Measurements from ENCODE around the gene EVC2. TPM values are rescaled to one million over a fixed set of nuclear protein-coding genes. Genes with fewer than 3 reads are reported as not detected.

Gene EVC2
- total and polyA plus RNA-seq, 4 experiments from 2014 or later: 0.31 to 3.3 (median 2.0) TPM

GRCh38 chr4:5691491-5692132, 16.7 kb downstream of the EVC2 start:
- no peak for DNase-seq
- Histone ChIP-seq H3K27ac (ENCODE audit: low read depth, low read length) (no peak overlapping the region), H3K4me1 (ENCODE audit: insufficient read depth, low read length) (no peaks in the 10 kb centered on the region), H3K4me3 (ENCODE audit: low read length in 2 of 2) (no peak overlapping the region), H3K36me3 (ENCODE audit: insufficient read depth, low read length) (no peaks in the 10 kb centered on the region), H3K9me3 (ENCODE audit: control insufficient read depth in 1 of 2, low read length in 2 of 2) (no peaks in the 10 kb centered on the region), H3K27me3 (ENCODE audit: insufficient read depth, low read length) (no peaks in the 10 kb centered on the region)
- ChIA-PET CTCF (ENCODE audit: partially characterized antibody) (no interaction called here), POLR2A (ENCODE audit: partially characterized antibody) (no interaction called here)
- Mint-ChIP-seq H3K4me1 (no peaks in the 10 kb centered on the region), H3K36me3 (no peaks in the 10 kb centered on the region), H3K9me3 (peaks cover 0 to 1% (median 0%) of the 10 kb centered on the region in 8 donors), H3K4me3 (no peak overlapping the region), H3K27ac (no peak overlapping the region), H3K27me3 (no peaks in the 10 kb centered on the region)
- intact Hi-C loops (cut with micrococcal nuclease): no loop called here

GRCh38 chr4:5689065-5689464, 19.3 kb downstream of the EVC2 start:
- Mint-ChIP-seq H3K9me3 (peaks cover 0 to 7% (median 0%) of the 10 kb centered on the region in 8 donors), H3K27ac (no peak overlapping the region), H3K4me1 (no peaks in the 10 kb centered on the region), H3K36me3 (peaks cover 0 to 2% of the 10 kb centered on the region in 2 donors), H3K27me3 (no peaks in the 10 kb centered on the region), H3K4me3 (no peak overlapping the region)
- DNase-seq: no peak
- Histone ChIP-seq H3K4me3 (ENCODE audit: low read length in 2 of 2) (no peak overlapping the region), H3K36me3 (ENCODE audit: insufficient read depth, low read length) (no peaks in the 10 kb centered on the region), H3K27me3 (ENCODE audit: insufficient read depth, low read length) (no peaks in the 10 kb centered on the region), H3K27ac (ENCODE audit: low read depth, low read length) (no peak overlapping the region), H3K9me3 (ENCODE audit: control insufficient read depth in 1 of 2, low read length in 2 of 2) (no peaks in the 10 kb centered on the region), H3K4me1 (ENCODE audit: insufficient read depth, low read length) (no peaks in the 10 kb centered on the region)
- intact Hi-C loops (cut with micrococcal nuclease): no loop called here
- CTCF ChIA-PET (ENCODE audit: partially characterized antibody): no interaction called here
- POLR2A ChIA-PET (ENCODE audit: partially characterized antibody): no interaction called here

GRCh38 chr4:5686338-5686737, 22.0 kb downstream of the EVC2 start:
- POLR2A ChIA-PET (ENCODE audit: partially characterized antibody): no interaction called here
- CTCF ChIA-PET (ENCODE audit: partially characterized antibody): no interaction called here
- peaks cover 0 to 2% of the 10 kb centered on the region in 2 donors for H3K36me3 Mint-ChIP-seq

GRCh38 chr4:5685296-5685695, 23.1 kb downstream of the EVC2 start:
- no peaks in the 10 kb centered on the region for H3K4me1 ChIP-seq (ENCODE audit: insufficient read depth, low read length)
- no peaks in the 10 kb centered on the region for H3K27me3 ChIP-seq (ENCODE audit: insufficient read depth, low read length)
- peaks cover 0 to 7% (median 0%) of the 10 kb centered on the region in 8 donors for H3K9me3 Mint-ChIP-seq
- H3K27ac ChIP-seq (ENCODE audit: low read depth, low read length): no peak overlapping the region
- H3K36me3 Mint-ChIP-seq: peaks cover 0 to 2% of the 10 kb centered on the region in 2 donors
- POLR2A ChIA-PET (ENCODE audit: partially characterized antibody): no interaction called here
- H3K4me3 Mint-ChIP-seq: no peak overlapping the region
- no peaks in the 10 kb centered on the region for H3K9me3 ChIP-seq (ENCODE audit: control insufficient read depth in 1 of 2, low read length in 2 of 2)
- no peaks in the 10 kb centered on the region for H3K36me3 ChIP-seq (ENCODE audit: insufficient read depth, low read length)
- H3K4me3 ChIP-seq (ENCODE audit: low read length in 2 of 2): no peak overlapping the region
- no peaks in the 10 kb centered on the region for H3K27me3 Mint-ChIP-seq
- no peak overlapping the region for H3K27ac Mint-ChIP-seq
- intact Hi-C loops (cut with micrococcal nuclease): no loop called here
- DNase-seq: no peak
- CTCF ChIA-PET (ENCODE audit: partially characterized antibody): no interaction called here
- H3K4me1 Mint-ChIP-seq: no peaks in the 10 kb centered on the region

More at GRCh38 chr4:5686338-5686737, 22.0 kb downstream of the EVC2 start:
- intact Hi-C loops (cut with micrococcal nuclease): no loop called here
- Histone ChIP-seq H3K27ac (ENCODE audit: low read depth, low read length) (no peak overlapping the region), H3K9me3 (ENCODE audit: control insufficient read depth in 1 of 2, low read length in 2 of 2) (no peaks in the 10 kb centered on the region), H3K4me3 (ENCODE audit: low read length in 2 of 2) (no peak overlapping the region), H3K4me1 (ENCODE audit: insufficient read depth, low read length) (no peaks in the 10 kb centered on the region), H3K36me3 (ENCODE audit: insufficient read depth, low read length) (no peaks in the 10 kb centered on the region), H3K27me3 (ENCODE audit: insufficient read depth, low read length) (no peaks in the 10 kb centered on the region)
- DNase-seq: no peak
- no peaks in the 10 kb centered on the region for H3K27me3 Mint-ChIP-seq
- H3K9me3 Mint-ChIP-seq: peaks cover 0 to 7% (median 0%) of the 10 kb centered on the region in 8 donors
- no peak overlapping the region for H3K4me3 Mint-ChIP-seq
- H3K27ac Mint-ChIP-seq: no peak overlapping the region
- H3K4me1 Mint-ChIP-seq: no peaks in the 10 kb centered on the region

- no peak overlapping the region for H3K27ac ChIP-seq (ENCODE audit: low read depth, low read length)
Measured at GRCh38 chr4:5683566-5683965, 24.8 kb downstream of the EVC2 start.

GRCh38 chr4:5678977-5679376, 29.4 kb downstream of the EVC2 start:
- Histone ChIP-seq H3K4me3 (ENCODE audit: low read length in 2 of 2) (no peak overlapping the region), H3K27ac (ENCODE audit: low read depth, low read length) (no peak overlapping the region), H3K4me1 (ENCODE audit: insufficient read depth, low read length) (no peaks in the 10 kb centered on the region), H3K27me3 (ENCODE audit: insufficient read depth, low read length) (no peaks in the 10 kb centered on the region), H3K36me3 (ENCODE audit: insufficient read depth, low read length) (no peaks in the 10 kb centered on the region), H3K9me3 (ENCODE audit: control insufficient read depth in 1 of 2, low read length in 2 of 2) (no peaks in the 10 kb centered on the region)
- Mint-ChIP-seq H3K4me1 (no peaks in the 10 kb centered on the region), H3K4me3 (no peak overlapping the region), H3K27ac (no peak overlapping the region), H3K27me3 (no peaks in the 10 kb centered on the region), H3K36me3 (no peaks in the 10 kb centered on the region), H3K9me3 (peaks cover 0 to 1% (median 0%) of the 10 kb centered on the region in 8 donors)
- no peak for DNase-seq
- intact Hi-C loops (cut with micrococcal nuclease): no loop called here
- POLR2A ChIA-PET (ENCODE audit: partially characterized antibody): no interaction called here
- CTCF ChIA-PET (ENCODE audit: partially characterized antibody): no interaction called here

More at GRCh38 chr4:5683566-5683965, 24.8 kb downstream of the EVC2 start:
- H3K9me3 Mint-ChIP-seq: peaks cover 0 to 7% (median 0%) of the 10 kb centered on the region in 8 donors
- no peaks in the 10 kb centered on the region for H3K4me1 ChIP-seq (ENCODE audit: insufficient read depth, low read length)
- intact Hi-C loops (cut with micrococcal nuclease): no loop called here
- no peaks in the 10 kb centered on the region for H3K36me3 ChIP-seq (ENCODE audit: insufficient read depth, low read length)
- H3K36me3 Mint-ChIP-seq: peaks cover 0 to 2% of the 10 kb centered on the region in 2 donors
- ChIA-PET POLR2A (ENCODE audit: partially characterized antibody) (no interaction called here), CTCF (ENCODE audit: partially characterized antibody) (no interaction called here)
- no peaks in the 10 kb centered on the region for H3K9me3 ChIP-seq (ENCODE audit: control insufficient read depth in 1 of 2, low read length in 2 of 2)
- no peaks in the 10 kb centered on the region for H3K4me1 Mint-ChIP-seq
- no peak overlapping the region for H3K4me3 Mint-ChIP-seq
- H3K27ac Mint-ChIP-seq: no peak overlapping the region
- H3K27me3 Mint-ChIP-seq: no peaks in the 10 kb centered on the region
- DNase-seq: no peak
- H3K4me3 ChIP-seq (ENCODE audit: low read length in 2 of 2): no peak overlapping the region
- no peaks in the 10 kb centered on the region for H3K27me3 ChIP-seq (ENCODE audit: insufficient read depth, low read length)

GRCh38 chr4:5676763-5677162, 31.6 kb downstream of the EVC2 start:
- no peak overlapping the region for H3K27ac ChIP-seq (ENCODE audit: low read depth, low read length)
- H3K27me3 ChIP-seq (ENCODE audit: insufficient read depth, low read length): no peaks in the 10 kb centered on the region
- no peak for DNase-seq
- no peak overlapping the region for H3K4me3 Mint-ChIP-seq
- no peaks in the 10 kb centered on the region for H3K9me3 ChIP-seq (ENCODE audit: control insufficient read depth in 1 of 2, low read length in 2 of 2)
- no peaks in the 10 kb centered on the region for H3K4me1 Mint-ChIP-seq
- intact Hi-C loops (cut with micrococcal nuclease): no loop called here
- peaks cover 0 to 1% (median 0%) of the 10 kb centered on the region in 8 donors for H3K9me3 Mint-ChIP-seq
- no peak overlapping the region for H3K27ac Mint-ChIP-seq
- no peaks in the 10 kb centered on the region for H3K4me1 ChIP-seq (ENCODE audit: insufficient read depth, low read length)
- POLR2A ChIA-PET (ENCODE audit: partially characterized antibody): no interaction called here
- H3K36me3 ChIP-seq (ENCODE audit: insufficient read depth, low read length): no peaks in the 10 kb centered on the region
- no peak overlapping the region for H3K4me3 ChIP-seq (ENCODE audit: low read length in 2 of 2)
- no peaks in the 10 kb centered on the region for H3K36me3 Mint-ChIP-seq
- H3K27me3 Mint-ChIP-seq: no peaks in the 10 kb centered on the region
- CTCF ChIA-PET (ENCODE audit: partially characterized antibody): no interaction called here

Data from CD4-positive, alpha-beta memory T cell (primary cell).